ENCODE results near the gene VPS45. TPM values are rescaled to one million over a fixed set of nuclear protein-coding genes. Genes with fewer than 3 reads are reported as not detected.

VPS45 gene
- polyA plus RNA-seq, 1 donor = 81.8 TPM

DNA sequence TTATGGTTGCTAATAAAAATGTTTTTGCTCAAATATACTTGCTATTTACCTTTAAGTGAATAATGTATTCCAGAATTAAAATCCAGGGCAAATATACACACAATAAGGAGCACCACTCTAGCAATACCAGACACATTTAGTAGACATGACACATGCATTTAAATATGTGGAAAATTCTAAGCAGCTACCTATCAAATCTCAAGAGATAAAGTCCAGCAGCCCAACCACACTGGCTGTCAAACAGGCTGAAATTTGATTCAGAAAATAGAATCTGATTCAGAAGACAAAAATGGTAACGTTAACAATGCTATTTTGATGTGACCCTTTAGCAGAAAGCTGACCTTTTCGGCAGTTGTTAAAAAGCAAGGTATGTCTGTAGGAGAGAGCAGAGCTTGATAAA lies 124.4 kb downstream of the VPS45 start:
- DNase-seq = no peak

DNA sequence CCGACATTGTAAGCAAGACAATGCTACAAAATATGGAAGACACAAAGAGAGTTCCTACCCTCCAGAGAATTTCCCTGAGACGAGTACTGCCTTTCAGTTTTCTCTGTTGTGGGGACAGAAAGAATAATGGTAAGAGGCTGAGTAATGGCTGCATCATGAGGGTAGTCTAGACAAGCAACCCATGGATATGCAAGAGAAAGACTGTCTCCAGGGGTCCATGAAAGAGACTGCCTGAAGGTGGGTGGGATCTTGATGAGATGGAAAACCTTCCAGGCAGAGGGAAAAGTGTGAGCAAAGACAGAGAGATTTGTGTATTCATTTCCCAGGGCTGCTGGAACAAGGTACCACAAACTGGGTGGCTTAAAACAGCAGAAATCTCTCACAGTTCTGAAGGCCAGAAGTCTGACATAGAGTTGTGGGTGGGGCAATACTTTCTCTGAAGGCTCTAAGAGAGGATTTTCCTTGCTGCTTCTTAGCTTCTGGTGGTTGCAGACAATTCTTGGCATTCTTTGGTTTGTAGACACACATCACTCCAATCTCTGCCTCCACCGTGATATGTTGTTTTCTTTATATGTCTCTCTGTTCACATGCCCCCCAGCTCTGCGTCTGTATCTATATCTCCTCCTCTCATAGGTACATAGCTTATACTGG lies 126.9 kb downstream of the VPS45 start:
- DNase-seq = no peak

Other genes starting within 250 kb of the VPS45 start
- gene BOLA1, start 168.2 kb upstream of the VPS45 start, polyA plus RNA-seq (ENCODE audit: insufficient read length) = 16.9 TPM
- gene SV2A, start 149.9 kb upstream of the VPS45 start, polyA plus RNA-seq (ENCODE audit: insufficient read length) = 8.4 TPM
- gene SF3B4, start 140.0 kb upstream of the VPS45 start, polyA plus RNA-seq (ENCODE audit: insufficient read length) = 84.7 TPM
- 35.7 TPM for gene MTMR11, start 130.9 kb upstream of the VPS45 start, polyA plus RNA-seq (ENCODE audit: insufficient read length)
- 22.1 TPM for gene OTUD7B, start 57.0 kb upstream of the VPS45 start, polyA plus RNA-seq (ENCODE audit: insufficient read length)
- gene PLEKHO1, start 82.1 kb downstream of the VPS45 start, polyA plus RNA-seq (ENCODE audit: insufficient read length) = 44.7 TPM
- 157 TPM for gene ANP32E, start 168.3 kb downstream of the VPS45 start, polyA plus RNA-seq (ENCODE audit: insufficient read length)
- 9.6 TPM for gene CA14, start 190.0 kb downstream of the VPS45 start, polyA plus RNA-seq (ENCODE audit: insufficient read length)
- 184 TPM for gene APH1A, start 201.2 kb downstream of the VPS45 start, polyA plus RNA-seq (ENCODE audit: insufficient read length)
- 45.3 TPM for gene C1orf54, start 205.0 kb downstream of the VPS45 start, polyA plus RNA-seq (ENCODE audit: insufficient read length)
- 9.3 TPM for gene CIART, start 214.8 kb downstream of the VPS45 start, polyA plus RNA-seq (ENCODE audit: insufficient read length)
- 65.9 TPM for gene MRPS21, start 226.1 kb downstream of the VPS45 start, polyA plus RNA-seq (ENCODE audit: insufficient read length)

Measured in left kidney (tissue), 2 donors.